H4 (cell line): ENCODE data around the gene OR52K2. TPM values are rescaled to one million over a fixed set of nuclear protein-coding genes. Genes with fewer than 3 reads are reported as not detected.
"Not testable (repeated sequence)": the region's sequence is repeated elsewhere in the genome, so short reads cannot be mapped to it uniquely, and the experiment has no call there.

ENCODE experiments used
- DNase-seq: peaks from one replicate; pipeline ENCODE4 v3.0.0-alpha.2; 2015; ENCODE audit warnings: low spot score
- total RNA-seq: library from RNA; depleted of rRNA; stranded (reverse); fragments of >200 nt; shearing (Covaris generic); gene quantifications from 2 replicates; pipeline ENCODE4 v1.2.3, GENCODE V29; 2014; rRNA removed

Gene OR52K2
- total RNA-seq, 1 experiment from 2014 or later: not detected

DNA sequence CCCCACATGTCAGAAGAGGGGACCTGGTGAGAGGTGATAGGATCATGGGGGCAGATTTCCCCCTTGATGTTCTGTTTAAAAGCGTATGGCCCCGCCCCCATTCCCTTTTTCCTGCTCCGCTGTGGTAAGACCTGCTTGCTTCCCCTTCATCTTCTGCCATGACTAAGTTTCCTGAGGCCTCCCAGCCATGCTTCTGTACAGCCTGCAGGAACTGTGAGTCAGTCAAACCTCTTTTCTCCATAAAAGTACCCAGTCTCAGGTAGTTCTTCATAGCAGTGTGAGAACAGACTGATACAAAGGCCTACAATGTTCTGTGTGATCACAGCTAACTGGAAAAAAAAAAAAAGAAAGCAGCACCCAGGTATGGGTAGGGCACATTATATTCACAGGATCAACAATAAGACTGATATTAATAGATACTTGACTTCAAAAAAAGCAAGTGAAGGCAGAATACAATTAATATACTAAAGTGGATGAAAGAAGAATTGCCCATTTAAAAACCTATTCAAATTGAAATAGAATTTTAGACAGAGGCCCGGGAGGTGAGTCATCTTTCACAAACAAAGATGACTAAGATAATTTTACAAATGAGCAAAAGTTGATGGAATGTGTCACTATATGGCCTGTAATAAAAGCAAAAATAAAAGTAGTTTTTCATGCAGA, 31.6 kb downstream of the OR52K2 start:
- DNase-seq: no peak

DNA sequence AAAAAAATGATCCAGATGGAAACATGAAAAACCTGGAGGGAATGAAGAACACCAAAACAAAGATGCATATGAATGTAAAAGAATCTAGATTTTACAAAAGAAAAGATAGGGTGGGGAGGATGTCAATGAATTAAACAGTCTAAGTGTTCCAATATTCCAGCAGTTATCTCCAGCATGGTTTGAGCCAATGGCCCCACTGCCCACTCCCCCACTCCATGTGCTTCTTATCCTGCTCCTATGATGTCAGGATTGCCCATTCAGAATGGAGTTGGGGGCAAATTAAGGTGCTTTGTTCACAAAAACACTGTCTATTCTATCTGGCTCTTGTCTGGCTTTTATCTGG, 32.1 kb downstream of the OR52K2 start:
- no peak for DNase-seq

DNA sequence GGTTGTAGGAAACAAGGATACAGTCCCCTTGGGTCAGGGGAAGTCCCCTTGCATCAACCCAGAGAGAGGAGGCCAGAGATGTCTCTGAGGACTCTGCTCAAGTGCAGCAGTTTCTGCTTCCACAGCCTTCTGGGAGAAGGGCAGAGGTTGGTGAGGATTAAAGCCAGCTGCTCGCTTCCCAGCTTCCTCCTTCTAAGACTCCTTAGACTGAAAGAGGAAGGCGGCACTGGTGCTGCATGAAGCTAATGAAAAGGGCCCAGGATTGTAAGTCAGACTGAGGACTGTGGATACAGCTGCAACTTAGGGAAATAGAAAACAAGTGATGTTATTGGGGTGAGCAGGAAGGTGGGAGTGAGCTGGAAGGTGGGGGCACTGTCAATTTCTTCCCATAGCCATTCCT, 33.4 kb downstream of the OR52K2 start, which contains the start of gene OR52K1:
Gene OR52K1, plus strand, starts transcription at position 202 of the 400 bp plus-strand sequence. CDS start 6,255 bp downstream, outside the sequence.
- no peak for DNase-seq

DNA sequence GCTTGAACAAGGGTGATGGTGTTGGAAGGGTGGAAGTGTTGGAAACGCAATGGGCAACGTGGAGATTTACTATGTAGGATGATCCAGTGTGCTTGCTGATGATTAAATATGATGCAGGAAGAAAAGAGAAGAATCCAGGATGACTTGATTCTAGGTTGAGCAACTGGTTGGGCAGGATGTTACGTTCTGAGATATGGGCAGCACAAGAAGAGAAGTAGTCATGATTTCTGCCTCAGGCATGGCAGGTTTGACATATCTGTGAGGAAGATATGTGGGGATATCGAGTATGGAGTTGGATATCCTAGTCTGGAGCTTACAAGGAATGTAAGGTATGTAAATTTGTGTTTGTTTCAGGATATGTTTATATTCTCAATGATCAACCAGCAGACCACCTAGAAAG, 35.2 kb downstream of the OR52K2 start:
- DNase-seq: no peak

DNA sequence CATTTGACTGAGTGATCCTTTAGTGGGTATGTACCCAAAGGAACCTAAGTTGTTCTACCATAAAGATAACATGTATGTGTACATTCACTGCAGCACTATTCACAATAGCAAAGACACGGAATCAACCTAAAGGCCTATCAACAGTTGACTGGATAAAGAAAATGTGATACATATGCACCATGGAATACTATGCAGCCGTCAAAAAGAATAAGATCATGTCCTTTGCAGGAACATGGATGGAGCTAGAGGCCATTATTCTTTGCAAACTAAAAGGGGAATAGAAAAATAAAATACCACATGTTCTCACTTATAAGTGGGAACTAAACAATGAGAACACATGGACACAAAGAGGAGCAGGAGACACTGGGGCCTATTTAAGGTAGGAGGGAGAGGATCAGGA, 42.3 kb downstream of the OR52K2 start:
- DNase-seq: not testable (repeated sequence)

DNA sequence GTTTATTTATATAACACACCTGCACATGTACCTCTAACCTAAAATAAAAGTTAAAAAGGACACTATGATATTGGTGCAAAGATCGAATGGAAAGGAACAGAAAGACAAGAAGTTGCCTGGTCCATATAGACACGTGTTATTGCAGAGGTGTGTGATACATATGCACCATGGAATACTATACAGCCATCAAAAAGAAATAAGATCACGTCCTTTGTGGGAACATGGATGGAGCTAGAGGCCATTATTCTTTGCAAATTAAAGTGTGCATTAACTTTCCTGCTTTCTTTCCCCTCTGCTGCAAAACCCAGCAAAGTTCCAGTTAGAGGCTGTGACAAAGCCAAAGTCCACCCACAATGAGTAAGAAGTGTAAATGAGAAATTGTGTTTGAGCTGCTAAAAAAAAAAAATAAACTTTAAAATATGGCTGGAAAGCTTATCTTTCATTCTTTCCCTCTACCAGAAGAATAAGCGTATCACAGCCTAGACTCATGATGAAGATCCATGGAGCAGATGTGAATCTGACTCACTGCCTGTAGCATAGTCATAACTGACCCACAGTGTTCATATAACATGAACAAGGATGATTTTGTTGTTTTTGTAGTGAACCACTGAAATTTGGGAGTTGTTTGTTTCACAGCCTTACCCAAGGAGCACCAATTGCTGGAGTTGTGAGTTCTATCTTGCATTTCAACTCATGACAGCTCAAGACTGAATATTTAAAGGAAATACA, 42.9 kb downstream of the OR52K2 start:
- DNase-seq: no peak

DNA sequence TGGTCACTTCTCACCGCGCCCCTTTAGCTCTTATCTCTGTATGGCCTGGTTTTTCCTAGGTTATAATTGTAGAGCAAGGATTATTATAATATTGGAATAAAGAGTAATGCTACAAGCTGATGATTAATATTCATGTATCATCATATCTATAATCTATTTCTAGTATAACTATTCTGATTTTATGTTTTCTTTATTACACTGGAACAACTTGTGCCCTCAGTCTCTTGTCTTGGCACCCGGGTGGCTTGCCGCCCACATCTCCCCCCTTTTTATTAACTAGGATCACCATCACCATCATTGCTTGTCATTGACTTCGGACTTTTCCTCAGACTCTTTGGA, 44.4 kb downstream of the OR52K2 start:
- no peak for DNase-seq

DNA sequence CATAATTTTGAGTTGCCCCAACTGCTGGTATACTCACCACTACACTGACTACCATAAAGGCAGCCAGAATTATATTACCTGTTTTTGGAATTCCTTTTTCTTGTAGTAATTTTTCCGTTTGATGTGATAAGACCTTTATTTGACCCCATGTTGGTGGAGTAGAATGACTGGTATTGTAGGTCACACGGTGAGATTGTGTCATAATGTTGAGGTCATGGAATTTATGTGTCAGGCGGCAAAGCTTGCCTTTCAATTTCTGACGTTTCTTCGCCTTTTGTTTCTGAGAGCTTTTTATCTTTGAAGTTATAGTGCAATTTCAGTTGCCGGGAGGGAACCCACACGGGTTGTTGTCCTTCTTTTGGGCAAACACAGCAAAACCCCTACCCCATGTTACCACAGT, 46.4 kb downstream of the OR52K2 start:
- no peak for DNase-seq

DNA sequence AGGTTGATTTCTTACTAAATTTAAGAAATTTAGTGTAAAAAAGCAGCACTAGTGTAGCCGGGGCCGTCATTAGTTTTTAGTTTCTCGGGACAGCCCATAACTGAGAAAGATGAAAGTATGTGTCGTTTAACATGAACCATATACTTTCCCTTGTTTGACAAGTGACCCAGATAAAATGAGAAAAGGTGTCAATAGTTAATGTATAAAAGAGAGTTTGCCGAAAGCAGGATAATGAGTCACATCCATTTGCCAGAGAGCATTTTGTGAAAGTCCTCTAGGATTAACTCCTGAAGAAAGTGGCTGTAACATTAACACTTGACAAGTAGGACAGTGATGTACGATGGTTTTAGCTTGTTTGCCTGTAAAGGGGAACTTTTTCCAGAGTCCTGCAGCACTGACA, 46.9 kb downstream of the OR52K2 start:
- DNase-seq: no peak

DNA sequence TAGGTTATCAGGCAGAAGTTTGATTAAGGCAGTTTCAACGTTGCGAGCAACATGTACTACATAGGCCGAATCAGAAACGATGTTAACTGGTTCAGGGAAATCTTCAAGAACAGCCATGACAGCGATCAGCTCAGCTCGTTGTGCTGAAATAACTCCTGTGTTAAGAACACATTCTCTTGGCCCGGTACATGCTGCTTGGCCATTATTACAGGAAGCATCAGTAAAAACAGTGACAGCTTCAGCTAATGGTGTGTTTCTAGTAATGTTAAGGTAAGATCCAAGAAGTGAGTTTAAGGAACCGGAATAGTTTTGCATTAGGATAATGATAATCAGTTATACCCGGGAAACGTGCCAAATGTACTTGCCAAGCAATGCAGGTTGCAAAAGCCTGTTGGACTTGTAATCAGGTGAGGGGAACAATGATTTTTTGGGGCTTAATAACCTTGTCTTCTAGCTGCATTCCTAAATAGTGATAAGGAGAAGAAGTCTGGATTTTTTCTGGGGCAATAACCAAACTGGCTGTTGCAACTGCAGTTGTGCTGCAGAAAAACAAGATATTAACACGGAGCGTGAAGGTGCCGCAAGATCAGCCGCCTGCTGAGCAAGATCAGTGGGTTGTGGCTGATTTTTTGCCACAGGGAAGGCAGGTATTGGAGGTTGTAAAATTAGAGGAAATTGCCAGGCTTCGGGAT, 47.6 kb downstream of the OR52K2 start:
- DNase-seq: no peak

Other genes starting within 250 kb of the OR52K2 start
- gene OR52B4, start 80.9 kb upstream of the OR52K2 start, total RNA-seq: not detected in 2 replicates
- gene TRIM21, start 55.6 kb upstream of the OR52K2 start, total RNA-seq: 34.9 and 40.5 TPM in 2 replicates
- gene OR52K1, start 33.4 kb downstream of the OR52K2 start, total RNA-seq: not detected in 2 replicates
- not detected in 2 replicates for gene OR52M1, start 95.9 kb downstream of the OR52K2 start, total RNA-seq
- gene OR52I2, start 132.4 kb downstream of the OR52K2 start, total RNA-seq: not detected in 2 replicates
- not detected in 2 replicates for gene OR52I1, start 144.7 kb downstream of the OR52K2 start, total RNA-seq
- gene TRIM68, start 158.9 kb downstream of the OR52K2 start, total RNA-seq: 16.6 and 25.6 TPM in 2 replicates
- not detected in 2 replicates for gene OR51D1, start 188.2 kb downstream of the OR52K2 start, total RNA-seq
- gene OR51E1, start 194.7 kb downstream of the OR52K2 start, total RNA-seq: not detected in 2 replicates
- 0.37 and 1.2 TPM in 2 replicates for gene OR51E2, start 248.6 kb downstream of the OR52K2 start, total RNA-seq